ENCODE results near the gene CASTOR1.
A peak's percentile ranks its signal among the peaks of the same experiment; 100 is the strongest.

The CASTOR1 gene

DNA sequence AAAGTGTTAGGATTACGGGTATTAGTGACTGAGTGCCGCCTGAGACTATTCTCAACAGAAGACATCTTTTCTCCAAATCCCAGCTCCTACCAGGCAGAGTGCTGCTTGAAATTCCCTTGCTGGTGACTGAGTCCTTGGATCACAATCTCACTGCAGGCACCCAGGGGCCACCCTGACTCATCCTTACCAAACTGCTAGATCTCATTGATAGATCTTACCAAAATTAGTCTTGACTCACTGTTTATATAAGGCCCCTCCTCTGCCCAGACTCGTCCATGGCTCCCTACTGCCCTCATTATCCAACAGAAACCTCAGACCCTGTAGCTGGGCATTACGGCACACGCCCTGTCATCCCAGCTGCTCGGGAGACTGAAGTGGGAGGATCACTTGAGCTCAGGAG, 22.7 kb upstream of the CASTOR1 start:
- DNase-seq (ENCODE audit: low read depth, low spot score) = peak; percentile 79
- H3K4me3 ChIP-seq (ENCODE audit: low read depth, low read length) = no peak overlapping the region
- no peak for TF ChIP-seq CTCF (IDR thresholded peaks at IDR 0.05; ENCODE audit: low read depth, low read length)
- in situ Hi-C loops (cut with HindIII; ENCODE audit: low sequenced_read_pairs) = no loop called here

- H3K4me3 ChIP-seq (ENCODE audit: low read depth, low read length) = no peak overlapping the region
- no peak for DNase-seq (ENCODE audit: low read depth, low spot score)
- in situ Hi-C loops (cut with HindIII; ENCODE audit: low sequenced_read_pairs) = no loop called here
- no peak for TF ChIP-seq CTCF (IDR thresholded peaks at IDR 0.05; ENCODE audit: low read depth, low read length)
These were observed 21.8 kb upstream of the CASTOR1 start for GRCh38 chr22:30310881-30311771.

GRCh38 chr22:30309951-30310741, 20.8 kb upstream of the CASTOR1 start:
- H3K4me3 ChIP-seq (ENCODE audit: low read depth, low read length) = no peak overlapping the region
- no peak for TF ChIP-seq CTCF (IDR thresholded peaks at IDR 0.05; ENCODE audit: low read depth, low read length)
- in situ Hi-C loops (cut with HindIII; ENCODE audit: low sequenced_read_pairs) = no loop called here
- DNase-seq (ENCODE audit: low read depth, low spot score) = no peak

DNA sequence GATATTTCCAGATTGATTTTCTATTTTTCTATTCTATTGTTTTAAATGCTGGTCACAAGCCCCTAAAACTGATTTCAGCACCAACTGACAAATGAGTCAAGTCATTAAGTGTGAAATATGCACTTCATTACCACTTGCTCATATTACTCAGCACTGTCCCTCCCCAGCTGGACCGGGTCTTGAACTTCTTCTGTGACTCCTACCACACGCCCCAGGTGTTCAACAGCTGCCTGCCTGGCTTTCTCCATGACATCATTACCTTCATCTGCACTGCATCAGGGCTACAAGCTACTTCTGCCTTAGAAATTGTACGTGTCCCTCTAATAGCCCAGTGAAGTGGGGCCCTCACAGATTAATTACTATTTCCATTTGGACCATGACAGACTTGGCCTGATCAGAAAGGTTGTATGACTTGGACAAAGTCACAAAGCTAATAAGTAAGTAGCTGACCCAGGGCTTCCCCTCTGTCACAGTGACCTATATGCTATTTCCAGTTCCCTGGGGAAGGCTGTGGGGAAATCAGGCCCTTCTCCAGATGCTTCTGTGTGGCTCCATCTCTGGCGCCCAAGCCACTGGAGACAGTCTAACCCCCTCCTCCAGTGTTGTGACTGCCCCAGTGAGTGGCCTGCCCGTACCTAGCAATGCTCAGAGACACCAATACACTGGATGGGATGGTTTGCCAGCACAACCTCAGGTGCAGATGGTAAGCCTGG, 19.4 kb upstream of the CASTOR1 start:
- no peak for TF ChIP-seq CTCF (IDR thresholded peaks at IDR 0.05; ENCODE audit: low read depth, low read length)
- no peak overlapping the region for H3K4me3 ChIP-seq (ENCODE audit: low read depth, low read length)
- no peak for DNase-seq (ENCODE audit: low read depth, low spot score)
- in situ Hi-C loops (cut with HindIII; ENCODE audit: low sequenced_read_pairs) = no loop called here

DNA sequence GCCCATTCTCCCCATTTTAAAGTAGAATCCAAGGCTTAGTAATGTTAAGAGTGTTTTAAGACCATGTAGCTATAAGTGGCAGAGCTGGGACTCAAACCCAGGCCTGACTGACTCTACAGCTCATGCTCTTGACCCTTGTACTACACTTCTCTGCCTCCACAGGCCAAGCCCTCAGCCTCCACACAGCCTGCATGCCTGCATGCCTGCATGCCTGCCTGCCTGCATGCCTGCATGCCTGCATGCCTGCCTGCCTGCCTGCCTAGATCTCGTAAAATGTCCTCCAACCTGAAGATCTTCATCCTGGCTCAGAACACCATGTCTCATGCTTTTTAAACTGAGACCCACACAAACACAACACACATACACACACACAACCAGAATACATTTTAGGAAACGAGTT, 18.8 kb upstream of the CASTOR1 start:
- no peak for DNase-seq (ENCODE audit: low read depth, low spot score)
- no peak overlapping the region for H3K4me3 ChIP-seq (ENCODE audit: low read depth, low read length)
- TF ChIP-seq CTCF (IDR thresholded peaks at IDR 0.05; ENCODE audit: low read depth, low read length) = no peak
- in situ Hi-C loops (cut with HindIII; ENCODE audit: low sequenced_read_pairs) = no loop called here

- TF ChIP-seq CTCF (IDR thresholded peaks at IDR 0.05; ENCODE audit: low read depth, low read length) = no peak
- DNase-seq (ENCODE audit: low read depth, low spot score) = no peak
- in situ Hi-C loops (cut with HindIII; ENCODE audit: low sequenced_read_pairs) = no loop called here
- no peak overlapping the region for H3K4me3 ChIP-seq (ENCODE audit: low read depth, low read length)
These were observed 17.8 kb upstream of the CASTOR1 start for GRCh38 chr22:30307041-30307574.
